Activated T-helper 1 cell treated with anti-CD3 and anti-CD28 coated beads, Interleukin-12 subunit alpha, Interleukin-12 subunit beta, Interleukin-2, Interleukin-4 antibody, amounts not matched to agents 30 ng/mL and 10 ng/mL and 1 ng/mL, durations not matched to agents 14 hours and 24 hours and 36 hours (primary cell): ENCODE results near the gene NCAPD2. TPM values are rescaled to one million over a fixed set of nuclear protein-coding genes. Genes with fewer than 3 reads are reported as not detected.
"Not testable (repeated sequence)": the region's sequence is repeated elsewhere in the genome, so short reads cannot be mapped to it uniquely, and the experiment has no call there.

Experiments used
- DNase-seq: peaks from one replicate; pipeline ENCODE4 v3.0.0; 2021; ENCODE audit warnings: low spot score
- H3K27ac Mint-ChIP-seq: one replicate; pipeline ENCODE4 v1.8.0; 2021; ENCODE audit warnings: mild to moderate bottlenecking, mixed read lengths
- H3K27me3 Mint-ChIP-seq: one replicate; pipeline ENCODE4 v1.8.0; 2022; ENCODE audit warnings: mild to moderate bottlenecking, moderate library complexity, mixed read lengths; ENCODE audit not compliant: insufficient read depth
- H3K36me3 Mint-ChIP-seq: one replicate; pipeline ENCODE4 v1.8.0; 2021; ENCODE audit warnings: low read depth, mixed read lengths
- H3K4me1 Mint-ChIP-seq: one replicate; pipeline ENCODE4 v1.8.0; 2021; ENCODE audit warnings: low read depth, mixed read lengths
- H3K4me3 Mint-ChIP-seq: one replicate; pipeline ENCODE4 v1.8.0; 2021; ENCODE audit warnings: mild to moderate bottlenecking, moderate library complexity, mixed read lengths
- H3K9me3 Mint-ChIP-seq: one replicate; pipeline ENCODE4 v1.8.0; 2021; ENCODE audit warnings: mixed read lengths
- intact Hi-C: fragments of 100-400 bp; cut with micrococcal nuclease; formaldehyde crosslinking; loops from one replicate; pipeline ENCODE4 v1.15.1; 2024
- total RNA-seq: library from RNA; stranded (reverse); gene quantifications from 2 replicates; pipeline ENCODE4 v1.2.3, GENCODE V29; 2022

NCAPD2 gene
- total RNA-seq, 1 donor from 2014 or later, result 93.4 TPM

- H3K27me3 Mint-ChIP-seq, result no peaks in the 10 kb centered on the region
- no peak for DNase-seq
- H3K4me1 Mint-ChIP-seq, result peaks cover 36% of the 10 kb centered on the region
- H3K36me3 Mint-ChIP-seq, result peaks cover 30% of the 10 kb centered on the region
- peak overlapping the region; percentile 88 for H3K4me3 Mint-ChIP-seq
- intact Hi-C loops, result loop anchor here (1.0 to 5.0 kb wide), 3 partner anchors 61 to 217 kb away; partner anchors contain the start of genes MRPL51 and VAMP1
- peak overlapping the region; percentile 61 for H3K27ac Mint-ChIP-seq
- H3K9me3 Mint-ChIP-seq, result no peaks in the 10 kb centered on the region
Measured at GRCh38 chr12:6554168-6555017, 60.5 kb downstream of the NCAPD2 start.

- Mint-ChIP-seq H3K4me3 (peak overlapping the region; percentile 88), H3K27me3 (no peaks in the 10 kb centered on the region), H3K27ac (peak overlapping the region; percentile 55), H3K4me1 (peaks cover 36% of the 10 kb centered on the region), H3K9me3 (no peaks in the 10 kb centered on the region), H3K36me3 (peaks cover 37% of the 10 kb centered on the region)
- no peak for DNase-seq
- intact Hi-C loops, result loop anchor here (1.0 to 5.0 kb wide), 3 partner anchors 62 to 218 kb away; partner anchors contain the start of genes MRPL51 and VAMP1
Measured at GRCh38 chr12:6555018-6555691, 61.3 kb downstream of the NCAPD2 start.

- intact Hi-C loops, result loop anchor here (1.0 to 5.0 kb wide), 7 partner anchors 12 to 219 kb away; partner anchors contain the start of genes COPS7A, GAPDH, ING4 and MLF2
- H3K27me3 Mint-ChIP-seq, DNase-seq, H3K9me3 Mint-ChIP-seq: not testable (repeated sequence)
- peaks cover 36% of the 10 kb centered on the region for H3K4me1 Mint-ChIP-seq
- peaks cover 43% of the 10 kb centered on the region for H3K36me3 Mint-ChIP-seq
- H3K27ac Mint-ChIP-seq, result peak overlapping the region; percentile 40
- peak overlapping the region; percentile 88 for H3K4me3 Mint-ChIP-seq
Measured at GRCh38 chr12:6556496-6556817, 62.6 kb downstream of the NCAPD2 start.

GRCh38 chr12:6556857-6557256 lies 63.0 kb downstream of the NCAPD2 start:
- intact Hi-C loops, result loop anchor here (1.0 to 5.0 kb wide), 7 partner anchors 11 to 220 kb away; partner anchors contain the start of genes COPS7A, GAPDH, ING4 and MLF2
- Mint-ChIP-seq H3K27ac (peak overlapping the region; percentile 40), H3K27me3 (no peaks in the 10 kb centered on the region), H3K4me1 (peaks cover 36% of the 10 kb centered on the region), H3K4me3 (peak overlapping the region; percentile 88), H3K36me3 (peaks cover 43% of the 10 kb centered on the region), H3K9me3 (no peaks in the 10 kb centered on the region)
- DNase-seq, result no peak

GRCh38 chr12:6558014-6558760 lies 64.3 kb downstream of the NCAPD2 start:
- not testable (repeated sequence) for H3K27ac Mint-ChIP-seq, H3K4me3 Mint-ChIP-seq, H3K9me3 Mint-ChIP-seq, H3K27me3 Mint-ChIP-seq
- intact Hi-C loops, result loop anchor here (1.0 to 5.0 kb wide), 3 partner anchors 86 to 221 kb away; partner anchors contain the start of gene VAMP1
- DNase-seq, result peak; percentile 54
- H3K36me3 Mint-ChIP-seq, result peaks cover 43% of the 10 kb centered on the region
- H3K4me1 Mint-ChIP-seq, result peaks cover 30% of the 10 kb centered on the region

- intact Hi-C loops, result loop anchor here (5.0 kb wide), 2 partner anchors 87 to 222 kb away; partner anchors contain the start of gene VAMP1
- DNase-seq, result no peak
- H3K4me3 Mint-ChIP-seq, result no peak overlapping the region
- no peaks in the 10 kb centered on the region for H3K27me3 Mint-ChIP-seq
- peaks cover 23% of the 10 kb centered on the region for H3K4me1 Mint-ChIP-seq
- no peak overlapping the region for H3K27ac Mint-ChIP-seq
- no peaks in the 10 kb centered on the region for H3K9me3 Mint-ChIP-seq
- H3K36me3 Mint-ChIP-seq, result peaks cover 48% of the 10 kb centered on the region
Measured at GRCh38 chr12:6559500-6559899, 65.6 kb downstream of the NCAPD2 start.

- Mint-ChIP-seq H3K36me3 (peaks cover 48% of the 10 kb centered on the region), H3K9me3 (no peaks in the 10 kb centered on the region), H3K4me1 (peaks cover 19% of the 10 kb centered on the region), H3K27ac (no peak overlapping the region), H3K4me3 (no peak overlapping the region), H3K27me3 (no peaks in the 10 kb centered on the region)
- no peak for DNase-seq
- intact Hi-C loops, result no loop called here
Measured at GRCh38 chr12:6560501-6561205, 66.8 kb downstream of the NCAPD2 start.

- peaks cover 64% of the 10 kb centered on the region for H3K36me3 Mint-ChIP-seq
- no peak overlapping the region for H3K27ac Mint-ChIP-seq
- H3K27me3 Mint-ChIP-seq, result no peaks in the 10 kb centered on the region
- no peak overlapping the region for H3K4me3 Mint-ChIP-seq
- no peak for DNase-seq
- intact Hi-C loops, result no loop called here
- peaks cover 28% of the 10 kb centered on the region for H3K4me1 Mint-ChIP-seq
- H3K9me3 Mint-ChIP-seq, result no peaks in the 10 kb centered on the region
Measured at GRCh38 chr12:6562881-6563280, 69.0 kb downstream of the NCAPD2 start.

- H3K9me3 Mint-ChIP-seq, result no peaks in the 10 kb centered on the region
- H3K4me1 Mint-ChIP-seq, result peaks cover 28% of the 10 kb centered on the region
- peak; percentile 47 for DNase-seq
- H3K27ac Mint-ChIP-seq, result peak overlapping the region; percentile 24
- intact Hi-C loops, result no loop called here
- H3K27me3 Mint-ChIP-seq, result no peaks in the 10 kb centered on the region
- no peak overlapping the region for H3K4me3 Mint-ChIP-seq
- peaks cover 69% of the 10 kb centered on the region for H3K36me3 Mint-ChIP-seq
Measured at GRCh38 chr12:6563448-6564050, 69.6 kb downstream of the NCAPD2 start.

- Mint-ChIP-seq H3K27me3 (no peaks in the 10 kb centered on the region), H3K36me3 (peaks cover 64% of the 10 kb centered on the region), H3K4me3 (peak overlapping the region; percentile 100), H3K9me3 (no peaks in the 10 kb centered on the region), H3K27ac (peak overlapping the region; percentile 99), H3K4me1 (peaks cover 43% of the 10 kb centered on the region)
- DNase-seq, result no peak
- intact Hi-C loops, result no loop called here
Measured at GRCh38 chr12:6567112-6567670, 73.3 kb downstream of the NCAPD2 start.

- H3K36me3 Mint-ChIP-seq, result peaks cover 60% of the 10 kb centered on the region
- H3K4me1 Mint-ChIP-seq, result peaks cover 36% of the 10 kb centered on the region
- DNase-seq, result no peak
- H3K27me3 Mint-ChIP-seq, result no peaks in the 10 kb centered on the region
- H3K27ac Mint-ChIP-seq, result peak overlapping the region; percentile 55
- intact Hi-C loops, result no loop called here
- H3K9me3 Mint-ChIP-seq, result no peaks in the 10 kb centered on the region
- peak overlapping the region; percentile 100 for H3K4me3 Mint-ChIP-seq
Measured at GRCh38 chr12:6569312-6569711, 75.4 kb downstream of the NCAPD2 start.
